22Rv1 (cell line): ENCODE results near the gene HTT.

Source experiments
- H3K27ac ChIP-seq: fragments of 450-650 bp; 2 replicates; pipeline ENCODE4 v1.5.1; 2017
- CTCF ChIP-seq: fragments of 450-650 bp; IDR thresholded peaks from 2 replicates; pipeline ENCODE4 v1.5.1; 2017; ENCODE audit warnings: mild to moderate bottlenecking
- ZFX ChIP-seq: fragments of 450-650 bp; IDR thresholded peaks from 2 replicates; pipeline ENCODE4 v1.6.1; 2017; ENCODE audit warnings: antibody characterized with exemption, borderline replicate concordance

Gene HTT

GRCh38 chr4:3223346-3223745 is 148.9 kb downstream of the HTT start:
- TF ChIP-seq CTCF: no peak
- TF ChIP-seq ZFX: no peak
- H3K27ac ChIP-seq: no peak overlapping the region

- no peak for TF ChIP-seq ZFX
- no peak for TF ChIP-seq CTCF
- no peak overlapping the region for H3K27ac ChIP-seq
These were observed 149.7 kb downstream of the HTT start for GRCh38 chr4:3223956-3224748.

GRCh38 chr4:3225071-3225850 is 150.8 kb downstream of the HTT start:
- H3K27ac ChIP-seq: no peak overlapping the region
- TF ChIP-seq ZFX: no peak
- no peak for TF ChIP-seq CTCF

GRCh38 chr4:3225936-3226335 is 151.5 kb downstream of the HTT start:
- peak overlapping the region; percentile 23; the same call in 1 of the 2 replicates for H3K27ac ChIP-seq
- no peak for TF ChIP-seq CTCF
- no peak for TF ChIP-seq ZFX

- peak overlapping the region; percentile 23; the same call in 1 of the 2 replicates for H3K27ac ChIP-seq
- no peak for TF ChIP-seq ZFX
- TF ChIP-seq CTCF: no peak
These were observed 152.0 kb downstream of the HTT start for GRCh38 chr4:3226467-3226866.

GRCh38 chr4:3226944-3227343 is 152.5 kb downstream of the HTT start:
- H3K27ac ChIP-seq: peak overlapping the region; percentile 23; the same call in 1 of the 2 replicates
- TF ChIP-seq ZFX: no peak
- no peak for TF ChIP-seq CTCF
